H1 (cell line): Measurements from ENCODE around the gene TMEM89. TPM values are rescaled to one million over a fixed set of nuclear protein-coding genes. Genes with fewer than 3 reads are reported as not detected.

Experiments used
- CTCF ChIA-PET: fragments of 300-600 bp; sonication (Branson Sonifier 250); formaldehyde crosslinking; loops from one replicate; lab custom pipeline; 2021; ENCODE audit not compliant: partially characterized antibody; lab: Charles Lee
- POLR2A ChIA-PET: fragments of 300-600 bp; sonication (Branson Sonifier 250); formaldehyde crosslinking; loops from one replicate; lab custom pipeline; 2021; ENCODE audit warnings: inconsistent platforms; ENCODE audit not compliant: partially characterized antibody; lab: Charles Lee
- DNase-seq, 2 experiments: peaks; one replicate each; pipeline versions ENCODE4 v3.0.0 to v3.0.0-alpha.2; 2010 to 2022; ENCODE audit warnings: low spot score in 2 of 2, low read depth in 1 of 2, mixed read lengths in 1 of 2
- FAIRE-seq: peaks from 2 replicates; lab custom pipeline; 2011; peaks lifted over from hg19 to GRCh38; lab: Jason Lieb, UNC
- H2AFZ ChIP-seq: 2 replicates; pipeline ENCODE4 v1.8.1; 2012; ENCODE audit warnings: low read length, inconsistent platforms
- H2AK5ac ChIP-seq: 2 replicates; pipeline ENCODE4 v1.6.1; 2013; ENCODE audit warnings: low read depth, low read length
- H2BK120ac ChIP-seq: replicated peaks from 2 replicates; pipeline ENCODE3; 2013; ENCODE audit warnings: low read depth, low read length, inconsistent platforms
- H2BK12ac ChIP-seq: 2 replicates; pipeline ENCODE4 v1.6.1; 2013; ENCODE audit warnings: low read depth, low read length
- H2BK15ac ChIP-seq: 2 replicates; pipeline ENCODE4 v1.6.1; 2013; ENCODE audit warnings: low read length
- H2BK20ac ChIP-seq: 2 replicates; pipeline ENCODE4 v1.6.1; 2013; ENCODE audit warnings: low read length
- H2BK5ac ChIP-seq: 2 replicates; pipeline ENCODE4 v1.6.1; 2013; ENCODE audit warnings: low read depth, low read length
- H3K14ac ChIP-seq: 2 replicates; pipeline ENCODE4 v1.6.1; 2013; ENCODE audit warnings: inconsistent platforms; ENCODE audit not compliant: insufficient read length
- H3K18ac ChIP-seq: 2 replicates; pipeline ENCODE4 v1.6.1; 2013; ENCODE audit warnings: low read length; ENCODE audit errors: extremely low read depth
- H3K23ac ChIP-seq: 2 replicates; pipeline ENCODE4 v1.6.1; 2013; ENCODE audit warnings: inconsistent platforms; ENCODE audit not compliant: insufficient read length
- H3K23me2 ChIP-seq: 2 replicates; pipeline ENCODE4 v1.6.1; 2013; ENCODE audit warnings: low read depth, low read length
- H3K27ac ChIP-seq: 2 replicates; pipeline ENCODE4 v1.6.1; 2011; ENCODE audit warnings: low read depth, low read length, inconsistent platforms
- H3K27me3 ChIP-seq, 4 experiments: replicated peaks in 1 of 4; 1 replicate in 1 of 4; 2 replicates in 3 of 4; pipeline versions ENCODE4 v1.6.1 to v1.8.1; 2011 to 2013; ENCODE audit warnings: low read length in 3 of 4, mild to moderate bottlenecking in 3 of 4, inconsistent platforms in 2 of 4, mixed read lengths in 2 of 4, moderate library complexity in 1 of 4; ENCODE audit not compliant: control insufficient read depth in 3 of 4, insufficient read depth in 3 of 4; ENCODE audit errors: extremely low read depth in 1 of 4
- H3K36me3 ChIP-seq, 4 experiments: 2 replicates each; pipeline versions ENCODE4 v1.6.1 to v1.8.1; 2011 to 2013; ENCODE audit warnings: mild to moderate bottlenecking in 4 of 4, low read length in 3 of 4, moderate library complexity in 2 of 4, control low read depth in 1 of 4, inconsistent platforms in 1 of 4; ENCODE audit not compliant: insufficient read depth in 4 of 4, control insufficient read depth in 2 of 4
- H3K4ac ChIP-seq: replicated peaks from 2 replicates; pipeline ENCODE3; 2013; ENCODE audit warnings: low read length, low read depth, mixed read lengths, inconsistent platforms; ENCODE audit not compliant: insufficient read length
- H3K4me1 ChIP-seq, 4 experiments: replicated peaks in 1 of 4; 1 replicate in 1 of 4; 2 replicates in 3 of 4; pipeline versions ENCODE4 v1.6.1 to v1.8.1; 2011 to 2013; ENCODE audit warnings: low read length in 3 of 4, inconsistent platforms in 2 of 4, mixed read lengths in 1 of 4; ENCODE audit not compliant: insufficient read depth in 4 of 4, control insufficient read depth in 3 of 4
- H3K4me2 ChIP-seq, 2 experiments: 2 replicates each; pipeline versions ENCODE4 v1.6.1 to v1.8.1; 2011 to 2013; ENCODE audit warnings: low read depth in 2 of 2, low read length in 2 of 2, control low read depth in 1 of 2, inconsistent platforms in 1 of 2, mild to moderate bottlenecking in 1 of 2; ENCODE audit not compliant: insufficient read depth in 1 of 2
- H3K4me3 ChIP-seq, 4 experiments: fragments of 200-600, 300-600 bp in 1 of 4; sonication (generic), shearing (Covaris generic), sonication (Bioruptor Twin) in 1 of 4; 2 replicates each; pipeline versions ENCODE4 v1.5.1 to v1.8.1; 2011 to 2016; ENCODE audit warnings: low read length in 4 of 4, low read depth in 3 of 4, control low read depth in 2 of 4, inconsistent platforms in 2 of 4, mild to moderate bottlenecking in 2 of 4, mixed read lengths in 1 of 4, moderate library complexity in 1 of 4; ENCODE audit not compliant: insufficient read depth in 2 of 4; ENCODE audit errors: extremely low read depth in 1 of 4
- H3K56ac ChIP-seq: replicated peaks from 2 replicates; pipeline ENCODE3; 2013; ENCODE audit warnings: low read depth, mild to moderate bottlenecking, mixed read lengths, low read length, inconsistent platforms; ENCODE audit not compliant: insufficient read length
- H3K79me1 ChIP-seq: 2 replicates; pipeline ENCODE4 v1.6.1; 2013; ENCODE audit warnings: low read depth, low read length, control low read depth
- H3K79me2 ChIP-seq, 2 experiments: 2 replicates each; pipeline versions ENCODE4 v1.6.1 to v1.8.1; 2012 to 2013; ENCODE audit warnings: low read length in 2 of 2, mild to moderate bottlenecking in 2 of 2, inconsistent platforms in 1 of 2; ENCODE audit not compliant: insufficient read depth in 2 of 2, control insufficient read depth in 1 of 2
- H3K9ac ChIP-seq, 4 experiments: replicated peaks in 1 of 4; 1 replicate in 1 of 4; 2 replicates in 3 of 4; pipeline versions ENCODE4 v1.6.1 to v1.8.1; 2011 to 2013; ENCODE audit warnings: low read depth in 3 of 4, low read length in 3 of 4, control low read depth in 2 of 4, mild to moderate bottlenecking in 2 of 4, moderate library complexity in 2 of 4, inconsistent platforms in 1 of 4; ENCODE audit errors: extremely low read depth in 1 of 4
- H3K9me3 ChIP-seq, 2 experiments: 2 replicates each; pipeline versions ENCODE4 v1.6.1 to v1.8.1; 2012 to 2013; ENCODE audit warnings: mild to moderate bottlenecking in 2 of 2, moderate library complexity in 2 of 2, control low read depth in 1 of 2, inconsistent platforms in 1 of 2, low read depth in 1 of 2, low read length in 1 of 2, mixed read lengths in 1 of 2; ENCODE audit not compliant: insufficient read depth in 2 of 2
- H4K20me1 ChIP-seq, 2 experiments: replicated peaks in 1 of 2; 2 replicates each; pipeline versions ENCODE3 to v1.8.1; 2011 to 2013; ENCODE audit warnings: inconsistent platforms in 2 of 2, low read length in 2 of 2, mild to moderate bottlenecking in 1 of 2; ENCODE audit not compliant: insufficient read depth in 2 of 2, control insufficient read depth in 1 of 2
- H4K5ac ChIP-seq: 2 replicates; pipeline ENCODE4 v1.6.1; 2013; ENCODE audit warnings: low read length, low read depth, mixed read lengths, inconsistent platforms; ENCODE audit not compliant: insufficient read length
- H4K8ac ChIP-seq: 2 replicates; pipeline ENCODE4 v1.8.0; 2013; ENCODE audit warnings: mild to moderate bottlenecking, moderate library complexity, low read length, inconsistent platforms; ENCODE audit not compliant: insufficient read depth; ENCODE audit errors: extremely low read depth
- H4K91ac ChIP-seq: replicated peaks from 2 replicates; pipeline ENCODE3; 2013; ENCODE audit warnings: low read length, mixed read lengths, inconsistent platforms; ENCODE audit not compliant: insufficient read length
- ATF2 ChIP-seq: IDR thresholded peaks from 2 replicates; pipeline ENCODE4 v1.6.1; 2012; ENCODE audit warnings: low read length, inconsistent platforms
- BACH1 ChIP-seq: IDR thresholded peaks from 2 replicates; pipeline ENCODE4 v1.6.1; 2012; ENCODE audit warnings: low read length, improper control_type of control experiment
- CBX5 ChIP-seq: fragments of 300-800, 300-1000 bp; sonication (generic); IDR thresholded peaks from 2 replicates; pipeline ENCODE4 v1.7.1; 2016; ENCODE audit warnings: antibody characterized with exemption, low read length, low read depth
- CTCF ChIP-seq, 3 experiments: IDR thresholded peaks; 1 replicate in 2 of 3; 2 replicates in 1 of 3; pipeline versions ENCODE4 v1.5.1 to v1.6.1; 2011; ENCODE audit warnings: low read length in 3 of 3, mild to moderate bottlenecking in 3 of 3, inconsistent platforms in 2 of 3, low read depth in 1 of 3, moderate library complexity in 1 of 3; ENCODE audit not compliant: insufficient read depth in 1 of 3; ENCODE audit errors: control extremely low read depth in 1 of 3
- EZH2 ChIP-seq: fragments of 200-600 bp; sonication (generic); IDR thresholded peaks from 2 replicates; pipeline ENCODE4 v1.7.1; 2012; ENCODE audit warnings: low read depth, mild to moderate bottlenecking, moderate library complexity, low read length, inconsistent platforms; ENCODE audit not compliant: severe bottlenecking
- RBBP5 ChIP-seq: IDR thresholded peaks from 2 replicates; pipeline ENCODE4 v1.7.1; 2012; ENCODE audit warnings: low read depth, mild to moderate bottlenecking, inconsistent platforms, low read length, moderate library complexity, borderline replicate concordance
- SP4 ChIP-seq: IDR thresholded peaks from 2 replicates; pipeline ENCODE4 v1.6.1; 2012; ENCODE audit warnings: low read length, inconsistent platforms
- TBP ChIP-seq: IDR thresholded peaks from 2 replicates; pipeline ENCODE4 v1.6.1; 2011; ENCODE audit warnings: low read depth, low read length, improper control_type of control experiment
- YY1 ChIP-seq: IDR thresholded peaks from 2 replicates; pipeline ENCODE4 v1.6.1; 2011; ENCODE audit warnings: low read depth, mild to moderate bottlenecking, low read length
- WGBS, 2 experiments: shearing (Covaris generic) in 1 of 2; methylation state at CpG; one replicate each; pipeline versions ENCODE4 v1.1.6 to v1.1.7; 2013 to 2015; ENCODE audit warnings: low lambda C conversion rate in 2 of 2, mixed read lengths in 2 of 2, inconsistent platforms in 1 of 2, low coverage in 1 of 2, missing lambda C conversion rate in 1 of 2; ENCODE audit not compliant: insufficient replicate concordance in 2 of 2, insufficient coverage in 1 of 2, insufficient read length in 1 of 2; ENCODE audit errors: extremely low coverage in 1 of 2, missing lambda C conversion rate in 1 of 2; 5-methylcytosine and 5-hydroxymethylcytosine counted together
- polyA plus RNA-seq, 7 experiments: library from polyadenylated mRNA; depleted of rRNA in 3 of 7; stranded (reverse) in 5 of 7; unstranded in 2 of 7; fragments of >200 nt in 5 of 7; fragments of 200-250 nt in 2 of 7; gene quantifications; 1 replicate in 5 of 7; 2 replicates in 1 of 7; 4 replicates in 1 of 7; pipeline versions ENCODE4 v1.2.1 to v1.2.3, GENCODE V29; 2011 to 2013; ENCODE audit warnings: missing spikeins in 2 of 7, mixed read lengths in 2 of 7
- total RNA-seq: library from RNA; stranded (reverse); fragmentation: NEBNext Ultra II Directional; extraction: Animal tissue kit (Norgen Biotek cat#: 25700); gene quantifications from 2 replicates; pipeline ENCODE4 v1.2.1, GENCODE V29; 2021

TMEM89 gene
- total and polyA plus RNA-seq, 2 of the 8 experiments (the other 6 are each of a cell fraction or from before 2014, with no cell fraction given) = not detected

- no peak overlapping the region for H4K91ac ChIP-seq
- no peak overlapping the region for H3K14ac ChIP-seq
- no peak overlapping the region for H2BK20ac ChIP-seq
- no peak overlapping the region for H2BK15ac ChIP-seq
- no peak overlapping the region for H2BK12ac ChIP-seq
- H2AFZ ChIP-seq = no peak overlapping the region
- no peak overlapping the region for H3K4me3 ChIP-seq
- H2BK120ac ChIP-seq = no peak overlapping the region
- H3K9ac ChIP-seq = no peak overlapping the region
- H4K8ac ChIP-seq = no peak overlapping the region
- no peak overlapping the region for H3K56ac ChIP-seq
- H3K23me2 ChIP-seq = peaks cover 2% of the 10 kb centered on the region; the same call in 1 of the 2 replicates
- H4K5ac ChIP-seq = no peak overlapping the region
- DNase-seq = no peak
- no peak overlapping the region for H3K23ac ChIP-seq
- ChIA-PET POLR2A (no interaction called here), CTCF (no interaction called here)
- no peak overlapping the region for H3K27ac ChIP-seq
- H3K79me1 ChIP-seq = no peaks in the 10 kb centered on the region
- H3K36me3 ChIP-seq = peaks cover 0 to 3% (median 1%) of the 10 kb centered on the region in 4 experiments; a peak in 2 of 8 replicates
- H3K79me2 ChIP-seq = no peaks in the 10 kb centered on the region
- 88% methylated on average over 9 of the region's 10 CpGs; no CpG with 5 or more reads in 1 of the 2 experiments for WGBS, 2 experiments
- no peak overlapping the region for H3K18ac ChIP-seq
- no peaks in the 10 kb centered on the region for H3K4me1 ChIP-seq
- no peak overlapping the region for H2BK5ac ChIP-seq
- no peak overlapping the region for H3K4ac ChIP-seq
- H4K20me1 ChIP-seq = peaks cover 0 to 4% of the 10 kb centered on the region in 2 experiments
- H2AK5ac ChIP-seq = no peak overlapping the region
- no peaks in the 10 kb centered on the region; a peak in 1 of 7 replicates for H3K27me3 ChIP-seq
- no peak for FAIRE-seq
- H3K4me2 ChIP-seq = no peak overlapping the region
- no peaks in the 10 kb centered on the region for H3K9me3 ChIP-seq
- TF ChIP-seq TBP (no peak), YY1 (no peak), RBBP5 (no peak), CBX5 (no peak), SP4 (no peak), ATF2 (no peak), EZH2 (no peak), BACH1 (no peak), CTCF (IDR thresholded peaks at IDR 0.05; ENCODE audit: control extremely low read depth in 1 of 3, insufficient read depth in 1 of 3, low read depth in 1 of 3, low read length in 3 of 3) (no peak)
These were observed 47.5 kb downstream of the TMEM89 start for GRCh38 chr3:48573973-48574585.
